Measurements from ENCODE around the gene RAB20.
"Not testable (repeated sequence)": the region's sequence is repeated elsewhere in the genome, so short reads cannot be mapped to it uniquely, and the experiment has no call there.

Gene RAB20

DNA sequence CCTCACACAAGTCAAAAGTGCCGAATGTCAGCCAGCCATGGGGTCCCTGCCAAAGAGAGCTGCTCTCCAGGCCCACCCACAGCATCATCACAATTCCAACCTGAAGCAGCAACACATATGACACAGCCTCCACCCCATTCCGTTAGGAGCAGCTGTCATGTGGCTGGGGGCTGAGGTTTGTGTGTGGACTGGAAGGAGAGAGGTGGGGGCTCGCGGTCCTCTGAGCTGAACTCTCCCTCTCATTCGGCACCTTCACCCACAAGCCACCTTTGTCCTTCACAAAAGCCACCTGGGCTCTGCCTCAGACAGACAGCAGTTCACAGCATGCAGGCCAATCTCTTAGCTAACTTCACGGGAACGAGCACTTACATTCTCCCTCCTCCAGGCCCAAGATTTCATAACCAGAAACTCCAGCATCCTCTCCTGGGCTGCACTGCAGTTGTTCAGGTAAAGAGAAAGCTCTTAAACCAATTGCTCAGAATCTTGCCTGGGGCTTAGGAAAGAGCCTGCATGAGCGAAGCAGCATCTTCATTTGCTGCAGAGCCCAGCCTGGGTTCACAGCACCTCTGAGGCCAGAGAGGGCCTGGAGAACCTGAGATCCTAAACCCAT is 7.2 kb downstream of the RAB20 start:
- no peak for DNase-seq (ENCODE audit: low read depth)

DNA sequence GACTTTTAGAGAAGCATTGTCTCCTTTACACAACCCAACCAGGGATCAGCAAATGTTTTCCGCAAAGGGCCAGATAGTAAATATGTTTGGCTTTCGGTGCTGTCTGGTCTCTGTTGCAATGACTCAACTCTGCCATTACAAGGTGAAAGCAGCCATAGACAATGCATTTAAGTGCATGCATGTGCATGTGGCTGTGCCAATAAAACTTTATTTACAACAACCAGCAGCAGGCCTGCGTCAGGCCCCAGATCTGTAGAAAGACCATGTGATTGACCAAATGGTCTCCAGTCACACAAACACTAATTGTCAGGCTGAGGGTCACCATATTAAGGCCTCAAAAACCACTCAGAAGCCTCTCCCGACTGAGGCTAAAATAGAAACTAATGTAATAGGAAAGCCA is 8.1 kb downstream of the RAB20 start:
- DNase-seq (ENCODE audit: low read depth) = no peak

DNA sequence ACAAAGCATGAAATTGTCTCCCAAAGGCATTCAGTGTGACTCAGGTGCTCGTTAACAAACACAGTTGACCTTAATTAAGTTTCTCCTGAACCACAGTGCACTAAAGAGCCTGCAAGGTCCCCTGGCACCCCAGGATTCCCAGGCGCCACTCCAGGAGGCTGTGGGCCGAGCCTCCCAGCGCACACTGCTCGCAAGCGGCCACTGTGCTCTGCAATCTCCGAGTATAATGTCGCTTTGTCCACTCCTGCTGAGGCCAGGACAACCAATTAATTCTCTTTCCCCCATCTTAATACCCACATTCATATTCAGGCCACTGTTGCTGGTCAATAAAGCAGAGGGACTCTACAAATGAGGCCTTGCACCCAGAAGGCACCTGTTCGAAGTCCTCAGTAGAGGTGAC is 8.8 kb downstream of the RAB20 start:
- DNase-seq (ENCODE audit: low read depth) = no peak

GRCh38 chr13:110551284-110551683 is 10.2 kb downstream of the RAB20 start:
- DNase-seq (ENCODE audit: low read depth) = no peak

DNA sequence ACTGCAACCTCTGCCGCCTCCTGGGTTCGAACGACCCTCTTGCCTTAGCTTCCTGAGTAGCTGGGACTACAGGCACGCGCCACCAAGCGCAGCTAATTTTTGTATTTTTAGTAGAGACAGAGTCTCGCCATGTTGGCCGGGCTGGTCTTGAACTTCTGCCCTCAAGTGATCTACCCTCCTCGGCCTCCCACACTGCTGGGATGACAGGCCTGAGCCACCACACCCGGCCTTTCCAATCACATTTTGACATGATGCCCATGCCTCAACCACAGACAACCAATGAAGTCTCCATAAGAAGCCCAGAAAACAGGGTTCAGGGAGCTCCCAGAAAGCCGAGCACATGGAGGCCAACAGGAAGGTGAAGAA is 11.7 kb downstream of the RAB20 start:
- DNase-seq (ENCODE audit: low read depth) = no peak

DNA sequence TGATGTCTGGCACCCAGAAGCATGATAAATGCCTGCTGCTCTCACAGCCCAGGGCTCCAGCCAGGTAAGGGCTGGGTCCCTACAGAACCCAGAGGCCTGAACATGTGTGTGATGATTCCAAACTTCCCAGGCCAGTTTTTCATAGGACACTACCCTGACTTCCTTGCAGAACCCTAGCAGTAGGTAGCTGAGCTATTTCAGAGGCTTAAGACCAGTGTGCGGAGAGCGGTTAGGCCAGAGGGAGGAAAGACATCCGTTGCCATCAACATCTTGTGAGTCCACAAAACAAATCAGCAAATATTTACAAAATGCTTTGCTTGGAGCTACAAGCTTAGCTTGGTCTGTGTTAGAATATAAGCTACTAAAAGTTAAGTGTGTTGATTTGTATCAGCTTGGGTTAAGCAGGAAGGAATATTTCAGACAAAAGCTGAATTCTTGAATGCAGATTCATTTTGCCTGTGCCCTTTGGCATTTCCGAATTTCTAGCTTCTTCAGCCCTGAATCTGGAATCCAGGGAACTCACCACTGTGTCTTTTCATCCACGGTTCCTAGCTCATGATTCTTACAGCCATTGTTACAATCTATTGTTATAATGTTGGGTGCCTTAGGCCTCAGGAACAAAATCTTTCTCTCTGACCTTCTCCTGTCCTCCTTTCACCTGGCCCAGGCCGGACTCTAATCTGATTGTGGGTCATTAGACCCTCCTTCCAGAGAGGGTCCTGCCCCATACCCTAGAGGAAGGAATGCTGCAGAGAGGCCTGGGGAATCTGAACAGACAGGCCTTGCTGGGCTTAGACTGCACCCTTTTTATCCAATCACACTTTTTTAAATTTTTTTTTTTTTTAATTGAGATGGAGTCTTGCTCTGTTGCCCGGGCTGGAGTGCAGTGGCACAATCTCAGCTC is 12.4 kb downstream of the RAB20 start:
- DNase-seq (ENCODE audit: low read depth) = no peak

DNA sequence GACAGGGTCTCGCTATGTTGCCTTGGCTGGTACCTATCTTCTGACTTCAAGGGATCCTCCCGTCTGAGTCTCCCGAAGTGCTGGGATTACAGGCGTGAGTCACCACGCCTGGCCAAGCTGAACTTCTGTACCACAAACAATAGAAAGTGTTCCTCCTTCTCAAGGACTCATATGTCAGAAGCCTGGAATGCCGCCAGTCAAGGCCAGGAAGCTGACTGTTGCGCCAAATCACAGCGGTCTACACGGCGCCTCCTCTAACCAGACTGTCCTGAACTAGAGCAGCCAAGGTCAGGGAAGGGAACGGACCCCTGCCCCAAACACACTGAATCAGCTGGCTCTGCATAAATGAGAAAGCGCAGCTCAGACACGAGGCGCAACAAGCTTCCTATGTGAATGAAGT is 14.6 kb downstream of the RAB20 start:
- DNase-seq (ENCODE audit: low read depth) = peak; percentile 64

DNA sequence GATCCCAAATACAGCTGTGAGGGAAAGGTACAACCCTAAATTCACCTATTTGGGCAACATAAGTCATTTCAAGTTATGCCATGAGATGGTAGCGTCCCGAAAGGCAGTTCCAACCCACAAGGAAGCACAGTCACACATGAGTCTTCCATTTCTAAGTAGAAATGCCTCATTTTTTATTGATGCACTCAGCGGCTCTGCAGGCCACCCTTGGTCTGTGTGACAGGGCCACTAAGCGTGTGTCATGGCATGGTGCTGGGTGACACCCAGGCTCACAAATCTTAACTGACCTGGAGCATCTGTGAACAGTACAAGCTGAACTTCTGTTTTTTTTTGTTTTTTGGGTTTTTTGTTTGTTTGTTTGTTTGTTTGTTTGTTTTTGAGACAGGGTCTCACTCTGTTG is 15.1 kb downstream of the RAB20 start:
- DNase-seq (ENCODE audit: low read depth) = no peak

DNA sequence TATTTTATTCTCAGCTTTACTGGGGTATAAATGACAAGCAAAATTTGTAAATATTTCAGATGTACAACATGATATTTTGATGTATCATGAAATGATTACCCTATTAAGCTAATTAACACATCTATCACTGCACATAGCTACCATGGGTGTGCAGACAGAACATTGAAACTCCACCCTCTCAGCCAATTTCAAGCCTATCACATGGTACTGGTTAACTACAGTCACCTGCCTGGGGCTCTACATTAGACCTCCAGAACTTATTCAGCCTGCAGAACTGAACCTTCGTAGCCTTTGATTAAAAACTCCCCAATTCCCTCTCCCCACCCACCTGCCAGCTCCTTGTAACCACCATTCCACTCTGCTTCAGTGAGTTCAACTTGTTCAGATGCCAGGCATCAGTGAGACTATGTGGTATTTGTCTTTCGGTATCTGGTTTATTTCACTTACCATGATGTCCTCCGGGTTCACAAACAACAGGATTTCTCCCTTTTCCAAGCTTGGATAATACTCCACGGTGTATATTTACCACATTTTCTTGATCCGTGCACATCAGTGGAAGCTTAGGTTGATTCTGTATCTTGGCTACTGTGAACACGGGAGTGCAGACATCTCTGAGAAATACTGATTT is 19.2 kb downstream of the RAB20 start:
- DNase-seq (ENCODE audit: low read depth) = no peak

DNA sequence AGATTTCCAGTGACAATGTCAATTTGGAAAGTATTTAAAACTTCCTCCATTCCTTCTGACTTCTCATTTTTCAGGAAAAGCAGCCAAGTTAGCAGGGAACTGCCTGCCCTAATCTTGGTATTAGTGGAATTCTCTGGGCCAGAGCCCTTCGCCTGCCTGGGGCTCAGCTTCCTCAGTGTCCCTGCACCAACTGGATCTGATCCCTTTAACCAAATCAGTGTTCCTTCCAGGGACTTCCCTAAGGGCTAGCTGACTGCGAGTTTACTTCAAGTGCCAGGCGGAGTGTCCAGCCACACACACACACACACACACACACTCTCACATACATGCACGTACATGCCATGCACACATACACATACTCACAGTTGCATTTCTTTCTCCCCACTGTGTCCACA is 20.0 kb downstream of the RAB20 start:
- no peak for DNase-seq (ENCODE audit: low read depth)

GRCh38 chr13:110540871-110541525 is 20.5 kb downstream of the RAB20 start:
- no peak for DNase-seq (ENCODE audit: low read depth)

GRCh38 chr13:110539894-110540293 is 21.6 kb downstream of the RAB20 start:
- DNase-seq (ENCODE audit: low read depth) = no peak

- DNase-seq (ENCODE audit: low read depth) = no peak
Observed at GRCh38 chr13:110538632-110539031, 22.9 kb downstream of the RAB20 start.

DNA sequence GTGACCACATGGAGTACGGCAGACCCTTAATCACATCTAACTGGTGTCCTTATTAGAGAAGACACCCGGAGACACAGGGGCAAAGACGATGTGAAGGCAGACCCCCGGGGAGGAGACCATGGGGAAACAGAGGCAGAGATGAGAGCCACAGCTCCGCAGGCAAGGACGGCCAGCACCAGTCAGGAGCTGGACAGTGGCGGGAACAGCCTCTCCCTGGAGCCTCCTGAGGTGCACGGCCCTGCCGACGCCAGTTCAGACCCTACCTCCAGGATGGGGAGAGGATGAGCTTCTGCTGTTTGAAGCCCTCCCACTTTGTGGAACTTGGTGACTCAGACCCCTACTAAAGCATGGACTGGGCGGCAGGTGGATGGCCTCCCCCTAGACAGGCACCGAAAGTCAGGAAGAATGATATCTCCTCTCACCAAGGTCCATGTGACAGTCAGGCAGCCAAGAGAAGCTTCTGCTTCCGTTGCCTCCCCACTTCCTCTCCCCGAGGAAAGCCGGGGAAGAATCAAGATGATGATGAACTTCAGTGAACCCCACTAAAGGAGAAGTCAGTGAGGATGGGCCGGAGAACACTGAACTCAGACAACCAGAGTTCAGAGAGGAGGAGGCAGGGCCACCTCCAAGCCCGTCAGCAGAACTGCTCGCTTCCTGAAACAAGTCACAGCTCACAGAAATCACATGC is 25.4 kb downstream of the RAB20 start:
- no peak for DNase-seq (ENCODE audit: low read depth)

DNA sequence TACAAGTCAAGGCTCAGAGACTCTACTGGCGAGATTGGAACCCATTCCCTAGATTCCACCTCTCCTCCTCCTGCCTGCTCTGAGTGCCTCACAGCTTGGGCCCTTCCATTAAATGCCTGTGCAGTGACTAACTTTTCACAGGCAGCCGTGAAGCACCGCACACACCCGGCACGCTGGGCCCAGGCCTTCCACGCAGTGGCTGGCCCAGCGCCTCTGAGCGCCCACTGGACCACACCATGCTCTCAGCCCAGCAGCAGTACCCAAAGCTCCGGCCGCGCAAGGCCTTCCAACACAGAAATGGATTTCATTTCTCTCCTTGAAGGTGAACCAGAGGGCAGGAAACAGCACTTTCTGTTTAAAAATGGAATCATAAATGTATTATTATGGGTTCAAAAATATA is 26.0 kb downstream of the RAB20 start:
- DNase-seq (ENCODE audit: low read depth) = no peak

DNA sequence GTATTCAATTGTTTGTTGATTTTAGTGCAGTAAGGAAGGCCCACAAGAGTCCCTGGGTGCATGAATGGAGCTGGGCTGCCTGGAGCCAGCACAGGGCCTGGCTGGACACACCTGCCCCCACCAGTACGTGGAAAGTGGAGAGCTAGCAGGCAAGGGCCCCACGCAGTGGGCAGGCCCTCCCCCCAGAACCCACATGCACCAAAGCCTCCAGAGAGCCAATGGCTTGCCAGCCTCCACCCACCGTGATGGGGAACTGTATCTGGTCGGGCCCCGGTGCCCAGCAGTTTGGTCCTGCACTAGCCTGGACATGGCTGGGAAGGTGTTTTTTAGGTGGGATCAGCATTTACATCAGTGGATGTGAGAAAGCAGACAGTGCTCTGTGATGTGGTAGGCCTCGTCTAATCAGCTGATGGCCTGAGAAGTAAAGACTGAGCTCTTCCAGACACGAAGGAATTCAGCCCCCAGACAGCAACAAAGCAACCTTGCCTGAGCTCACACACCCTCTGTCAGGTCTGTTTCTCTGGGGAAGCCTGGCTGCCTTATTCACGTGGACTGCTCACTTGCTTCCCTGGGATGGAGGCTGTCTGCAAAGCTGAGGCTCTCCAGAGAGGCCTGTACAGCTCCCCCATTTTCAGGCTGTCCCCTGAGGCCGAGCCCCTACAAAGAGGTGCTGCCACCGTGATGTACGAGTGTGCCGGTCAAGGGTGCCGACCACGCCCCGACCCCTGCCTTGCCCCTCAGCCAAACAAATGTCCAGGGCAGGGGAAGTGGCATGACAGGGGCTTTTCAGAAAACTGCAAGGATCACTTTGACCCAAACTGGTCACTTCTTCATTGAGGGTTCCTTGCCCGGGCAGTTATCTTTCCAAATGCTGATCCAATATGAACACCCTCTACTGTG is 27.5 kb downstream of the RAB20 start:
- no peak for DNase-seq (ENCODE audit: low read depth)

- DNase-seq (ENCODE audit: low read depth) = not testable (repeated sequence)
Observed at GRCh38 chr13:110532258-110532657, 29.3 kb downstream of the RAB20 start.

- no peak for DNase-seq (ENCODE audit: low read depth)
Observed at GRCh38 chr13:110531671-110532083, 29.8 kb downstream of the RAB20 start.

GRCh38 chr13:110531100-110531499 is 30.4 kb downstream of the RAB20 start:
- DNase-seq (ENCODE audit: low read depth) = no peak

DNA sequence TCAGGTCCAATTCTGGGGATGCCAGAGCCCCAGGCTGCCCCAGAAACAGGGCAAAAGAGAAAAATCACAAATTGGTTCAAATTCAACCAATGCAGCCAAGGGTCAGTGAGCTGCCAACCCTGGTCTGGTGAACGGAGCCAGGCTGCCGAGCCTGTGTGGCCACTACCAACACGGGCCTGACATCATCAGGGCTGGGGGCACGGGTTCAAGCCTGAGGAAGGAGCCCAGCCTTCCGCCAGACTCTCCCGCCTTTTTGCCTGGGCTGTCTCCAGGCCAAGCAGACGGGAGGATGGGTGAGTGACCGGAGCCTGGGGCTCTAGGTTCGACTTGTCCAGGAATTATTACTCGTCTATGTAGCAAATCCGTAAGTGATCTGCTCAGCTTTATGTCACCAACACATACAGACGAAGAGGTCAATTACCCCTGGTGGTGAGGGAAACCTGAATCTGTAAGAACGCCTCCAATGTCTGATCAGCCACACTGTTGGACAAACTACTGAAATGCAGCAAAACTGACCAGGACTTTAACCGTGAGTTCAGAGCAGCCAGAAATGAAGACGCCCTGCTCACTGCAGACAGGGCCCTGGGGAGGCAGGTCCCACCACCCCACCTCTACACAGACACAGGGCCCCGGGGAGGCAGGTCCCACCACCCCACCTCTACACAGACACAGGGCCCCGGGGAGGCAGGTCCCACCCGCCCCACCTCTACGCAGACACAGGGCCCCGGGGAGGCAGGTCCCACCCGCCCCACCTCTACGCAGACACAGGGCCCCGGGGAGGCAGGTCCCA is 31.8 kb downstream of the RAB20 start:
- DNase-seq (ENCODE audit: low read depth) = no peak

Measured in GM04504 (cell line).